SK-N-SH treated with all-trans-retinoic acid at 6 μM for 48 hours (cell line): ENCODE measurements around the gene EPHA8.

ENCODE experiments used
- ATAC-seq: fragments of 200-7000 bp; cut with Tn5 transposase; 3 replicates; pipeline ENCODE4 v1.9.1; 2020; ENCODE audit warnings: mild to moderate bottlenecking, moderate library complexity
- ARNTL ChIP-seq: fragments of 450-650 bp; formaldehyde crosslinking; IDR thresholded peaks from 2 replicates; pipeline ENCODE4 v1.5.0; 2020; ENCODE audit warnings: low read depth, mild to moderate bottlenecking, moderate library complexity, borderline replicate concordance
- BACH2 ChIP-seq: fragments of 250-450 bp; sonication (Bioruptor Pico); IDR thresholded peaks from 2 replicates; pipeline ENCODE4 v1.9.0; 2021; ENCODE audit warnings: mild to moderate bottlenecking, borderline replicate concordance
- CREB5 ChIP-seq: fragments of 250-450 bp; sonication (Bioruptor Pico); IDR thresholded peaks from 2 replicates; pipeline ENCODE4 v1.5.1; 2020; ENCODE audit warnings: low read depth, mild to moderate bottlenecking, moderate library complexity
- CSDC2 ChIP-seq: fragments of 250-450 bp; sonication (Bioruptor Pico); IDR thresholded peaks from 2 replicates; pipeline ENCODE4 v1.5.0; 2020; ENCODE audit warnings: mild to moderate bottlenecking, moderate library complexity
- ESRRG ChIP-seq: fragments of 250-450 bp; sonication (Bioruptor Pico); IDR thresholded peaks from 2 replicates; pipeline ENCODE4 v1.6.1; 2021; ENCODE audit warnings: mild to moderate bottlenecking
- GLIS3 ChIP-seq: fragments of 250-450 bp; sonication (Bioruptor Pico); IDR thresholded peaks from 2 replicates; pipeline ENCODE4 v1.5.0; 2020; ENCODE audit warnings: mild to moderate bottlenecking, moderate library complexity
- ISL1 ChIP-seq: fragments of 250-450 bp; sonication (Bioruptor Pico); IDR thresholded peaks from 2 replicates; pipeline ENCODE4 v2.1.2; 2022; ENCODE audit warnings: mild to moderate bottlenecking, moderate library complexity
- OSR1 ChIP-seq: fragments of 250-450 bp; sonication (Bioruptor Pico); IDR thresholded peaks from 2 replicates; pipeline ENCODE4 v1.8.0; 2022; ENCODE audit warnings: moderate library complexity, mild to moderate bottlenecking, inconsistent platforms
- PATZ1 ChIP-seq: fragments of 250-450 bp; sonication (Bioruptor Pico); IDR thresholded peaks from 2 replicates; pipeline ENCODE4 v1.8.0; 2020; ENCODE audit warnings: mild to moderate bottlenecking, moderate library complexity, borderline replicate concordance
- POU6F1 ChIP-seq: fragments of 250-450 bp; sonication (Bioruptor Pico); IDR thresholded peaks from 2 replicates; pipeline ENCODE4 v1.8.0; 2021; ENCODE audit warnings: low read depth, mild to moderate bottlenecking, moderate library complexity, borderline replicate concordance
- RARB ChIP-seq: fragments of 250-450 bp; sonication (Bioruptor Pico); IDR thresholded peaks from 2 replicates; pipeline ENCODE4 v1.8.0; 2021; ENCODE audit warnings: mild to moderate bottlenecking, moderate library complexity
- SNAI2 ChIP-seq: fragments of 250-450 bp; sonication (Bioruptor Pico); IDR thresholded peaks from 2 replicates; pipeline ENCODE4 v1.5.0; 2020; ENCODE audit warnings: mild to moderate bottlenecking, moderate library complexity
- TCF4 ChIP-seq: fragments of 250-450 bp; sonication (Bioruptor Pico); IDR thresholded peaks from 2 replicates; pipeline ENCODE4 v1.8.0; 2021; ENCODE audit warnings: mild to moderate bottlenecking, moderate library complexity, borderline replicate concordance
- TOX ChIP-seq: fragments of 250-450 bp; sonication (Bioruptor Pico); IDR thresholded peaks from 2 replicates; pipeline ENCODE4 v1.8.0; 2021; ENCODE audit warnings: mild to moderate bottlenecking, moderate library complexity, borderline replicate concordance
- TSHZ2 ChIP-seq: fragments of 250-450 bp; sonication (Bioruptor Pico); IDR thresholded peaks from 2 replicates; pipeline ENCODE4 v1.5.0; 2020; ENCODE audit warnings: mild to moderate bottlenecking, moderate library complexity
- ZC3H10 ChIP-seq: fragments of 250-450 bp; sonication (Bioruptor Pico); IDR thresholded peaks from 2 replicates; pipeline ENCODE4 v1.5.1; 2021; ENCODE audit warnings: mild to moderate bottlenecking, moderate library complexity
- ZFP3 ChIP-seq: fragments of 250-450 bp; sonication (Bioruptor Pico); IDR thresholded peaks from 2 replicates; pipeline ENCODE4 v1.5.0; 2020; ENCODE audit warnings: mild to moderate bottlenecking, moderate library complexity
- ZFP30 ChIP-seq: fragments of 450-650 bp; formaldehyde crosslinking; IDR thresholded peaks from 2 replicates; pipeline ENCODE4 v1.5.0; 2022; ENCODE audit warnings: mild to moderate bottlenecking, moderate library complexity
- ZNF70 ChIP-seq: fragments of 450-650 bp; formaldehyde crosslinking; IDR thresholded peaks from 2 replicates; pipeline ENCODE4 v1.5.0; 2020; ENCODE audit warnings: mild to moderate bottlenecking, moderate library complexity
- ZNF8 ChIP-seq: fragments of 450-650 bp; formaldehyde crosslinking; IDR thresholded peaks from 2 replicates; pipeline ENCODE4 v1.5.0; 2020; ENCODE audit warnings: mild to moderate bottlenecking, moderate library complexity
- TF ChIP-seq, protein P1 (sequence below): fragments of 250-450 bp; sonication (Bioruptor Pico); IDR thresholded peaks from 2 replicates; pipeline ENCODE4 v1.5.1; 2021; ENCODE audit warnings: mild to moderate bottlenecking, moderate library complexity

The EPHA8 gene

DNA sequence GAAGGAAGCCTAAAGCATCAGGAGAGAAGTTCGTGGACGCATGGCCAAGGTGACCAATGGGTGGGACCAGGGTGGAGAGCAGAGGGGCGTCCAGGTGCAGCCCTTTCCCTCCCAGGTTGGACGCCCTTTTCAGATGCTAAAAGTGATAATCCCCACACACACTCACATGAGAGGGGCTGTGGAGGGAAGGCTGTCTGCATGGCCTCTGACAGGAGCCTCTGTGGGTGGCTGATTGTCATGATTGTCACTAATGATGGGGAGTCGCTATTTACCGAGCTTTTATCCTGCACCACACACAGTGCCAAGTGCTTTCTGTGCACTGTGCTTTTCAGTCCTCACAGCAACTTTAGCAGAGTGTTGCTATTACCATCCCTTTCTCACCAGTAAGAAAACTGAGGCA lies 46.0 kb downstream of the EPHA8 start:
- no peak for ATAC-seq

GRCh38 chr1:22611530-22611947 lies 48.2 kb downstream of the EPHA8 start:
- peak; percentile 84 for ATAC-seq
- TF ChIP-seq ZFP30 (CRISPR knock-in tag) (no peak), SNAI2 (0 out of 2 replicates have a peak, but pooled peaks have one; percentile 60), PATZ1 (CRISPR knock-in tag) (no peak)

More for the DNA sequence above, 46.0 kb downstream of the EPHA8 start:
- TF ChIP-seq OSR1 (CRISPR knock-in tag), result no peak
- TF ChIP-seq TOX (CRISPR knock-in tag), result no peak
- TF ChIP-seq ZNF8 (CRISPR knock-in tag), result no peak
- no peak for TF ChIP-seq CREB5 (CRISPR knock-in tag)
- TF ChIP-seq ISL1 (CRISPR knock-in tag), result no peak
- TF ChIP-seq ZFP3 (CRISPR knock-in tag), result no peak
- no peak for TF ChIP-seq ARNTL (CRISPR knock-in tag)
- no peak for TF ChIP-seq ZC3H10 (CRISPR knock-in tag)
- TF ChIP-seq ESRRG (CRISPR knock-in tag), result no peak
- no peak for TF ChIP-seq SNAI2
- no peak for TF ChIP-seq CSDC2 (CRISPR knock-in tag)
- TF ChIP-seq RARB (CRISPR knock-in tag), result no peak
- no peak for TF ChIP-seq POU6F1 (CRISPR knock-in tag)
- no peak for TF ChIP-seq ZFP30 (CRISPR knock-in tag)
- TF ChIP-seq TSHZ2 (CRISPR knock-in tag), result no peak
- TF ChIP-seq, protein P1, sequence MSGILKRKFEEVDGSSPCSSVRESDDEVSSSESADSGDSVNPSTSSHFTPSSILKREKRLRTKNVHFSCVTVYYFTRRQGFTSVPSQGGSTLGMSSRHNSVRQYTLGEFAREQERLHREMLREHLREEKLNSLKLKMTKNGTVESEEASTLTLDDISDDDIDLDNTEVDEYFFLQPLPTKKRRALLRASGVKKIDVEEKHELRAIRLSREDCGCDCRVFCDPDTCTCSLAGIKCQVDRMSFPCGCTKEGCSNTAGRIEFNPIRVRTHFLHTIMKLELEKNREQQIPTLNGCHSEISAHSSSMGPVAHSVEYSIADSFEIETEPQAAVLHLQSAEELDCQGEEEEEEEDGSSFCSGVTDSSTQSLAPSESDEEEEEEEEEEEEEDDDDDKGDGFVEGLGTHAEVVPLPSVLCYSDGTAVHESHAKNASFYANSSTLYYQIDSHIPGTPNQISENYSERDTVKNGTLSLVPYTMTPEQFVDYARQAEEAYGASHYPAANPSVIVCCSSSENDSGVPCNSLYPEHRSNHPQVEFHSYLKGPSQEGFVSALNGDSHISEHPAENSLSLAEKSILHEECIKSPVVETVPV, result no peak
- no peak for TF ChIP-seq BACH2 (CRISPR knock-in tag)
- TF ChIP-seq TCF4 (CRISPR knock-in tag), result no peak

GRCh38 chr1:22612671-22613571 lies 49.6 kb downstream of the EPHA8 start:
- no peak for ATAC-seq

More at GRCh38 chr1:22612671-22613571, 49.6 kb downstream of the EPHA8 start:
- TF ChIP-seq ZFP30 (CRISPR knock-in tag) (no peak), SNAI2 (no peak), ESRRG (CRISPR knock-in tag) (no peak), ZFP3 (CRISPR knock-in tag) (no peak), ZNF70 (CRISPR knock-in tag) (no peak), POU6F1 (CRISPR knock-in tag) (no peak), RARB (CRISPR knock-in tag) (no peak), GLIS3 (CRISPR knock-in tag) (no peak), BACH2 (CRISPR knock-in tag) (no peak), ARNTL (CRISPR knock-in tag) (no peak), ZNF8 (CRISPR knock-in tag) (no peak), CREB5 (CRISPR knock-in tag) (no peak)
- TF ChIP-seq, all 23 proteins: peak for 0
